OCI-LY7 (cell line): ENCODE data around the gene TMEM89. TPM values are rescaled to one million over a fixed set of nuclear protein-coding genes. Genes with fewer than 3 reads are reported as not detected.

ENCODE experiments used
- BruUV-seq: library from RNA; stranded (reverse); fragments of 400-500 nt; replicated peaks from 2 replicates; lab custom pipeline; 2021; lab: Mats Ljungman, UMichigan
- CTCF ChIA-PET: fragments of 300-600 bp; sonication (Branson Sonifier 250); formaldehyde crosslinking; loops from one replicate; lab custom pipeline; 2022; ENCODE audit warnings: antibody characterized with exemption; ENCODE audit not compliant: unreplicated experiment; lab: Charles Lee
- POLR2A ChIA-PET: fragments of 300-600 bp; sonication (Branson Sonifier 250); formaldehyde crosslinking; loops from one replicate; lab custom pipeline; 2022; ENCODE audit warnings: antibody characterized with exemption; lab: Charles Lee
- DNase-seq: peaks from one replicate; pipeline ENCODE4 v3.0.0-alpha.2; 2015; ENCODE audit warnings: low spot score
- H2AFZ ChIP-seq: fragments of 200-600 bp; sonication (generic), shearing (Covaris generic); 2 replicates; pipeline ENCODE4 v1.6.1; 2014; ENCODE audit warnings: mild to moderate bottlenecking, antibody characterized with exemption, low read length, moderate library complexity
- H3K27ac ChIP-seq: fragments of 200-600 bp; sonication (generic); 2 replicates; pipeline ENCODE4 v1.5.1; 2014; ENCODE audit warnings: mixed run types, low read depth, mild to moderate bottlenecking, moderate library complexity, low read length, inconsistent platforms; ENCODE audit not compliant: poor library complexity, severe bottlenecking
- H3K36me3 ChIP-seq: fragments of 200-600 bp; sonication (generic); 2 replicates; pipeline ENCODE4 v1.6.1; 2014; ENCODE audit warnings: mild to moderate bottlenecking, antibody characterized with exemption, low read length, moderate library complexity, mixed read lengths; ENCODE audit not compliant: insufficient read depth
- H3K4me1 ChIP-seq: fragments of 200-600 bp; sonication (generic); 2 replicates; pipeline ENCODE4 v1.5.1; 2014; ENCODE audit warnings: mild to moderate bottlenecking, low read length; ENCODE audit not compliant: insufficient read depth, poor library complexity, severe bottlenecking
- H3K4me2 ChIP-seq: fragments of 200-600 bp; sonication (generic); 2 replicates; pipeline ENCODE4 v1.6.1; 2014; ENCODE audit warnings: mild to moderate bottlenecking, low read length
- H3K4me3 ChIP-seq: fragments of 200-600 bp; sonication (generic); 2 replicates; pipeline ENCODE4 v1.5.1; 2014; ENCODE audit warnings: mild to moderate bottlenecking, low read depth, low read length; ENCODE audit not compliant: poor library complexity, severe bottlenecking
- H3K79me2 ChIP-seq: fragments of 200-600 bp; sonication (generic); 2 replicates; pipeline ENCODE4 v1.6.1; 2016; ENCODE audit warnings: low read depth, mild to moderate bottlenecking, low read length, moderate library complexity, mixed read lengths; ENCODE audit not compliant: insufficient read depth
- H3K9me2 ChIP-seq: fragments of 200-600 bp; sonication (generic); 2 replicates; pipeline ENCODE4 v1.6.1; 2016; ENCODE audit warnings: mild to moderate bottlenecking, low read length, mixed read lengths; ENCODE audit not compliant: insufficient read depth
- H3K9me3 ChIP-seq: fragments of 200-600 bp; sonication (generic); 2 replicates; pipeline ENCODE4 v1.6.1; 2014; ENCODE audit warnings: mild to moderate bottlenecking, mixed run types, low read length, mixed read lengths
- H4K20me1 ChIP-seq: fragments of 200-600 bp; sonication (generic); 2 replicates; pipeline ENCODE4 v1.6.1; 2014; ENCODE audit warnings: mild to moderate bottlenecking, antibody characterized with exemption, low read length, moderate library complexity, mixed read lengths; ENCODE audit not compliant: insufficient read depth
- CTCF ChIP-seq: fragments of 200-600 bp; sonication (generic); conservative IDR thresholded peaks from 2 replicates; pipeline ENCODE4 v1.5.1; 2014; ENCODE audit warnings: mild to moderate bottlenecking, antibody characterized with exemption, low read length, moderate library complexity, mixed read lengths
- EZH2phosphoT487 ChIP-seq: fragments of 200-600 bp; sonication (generic); IDR thresholded peaks from 2 replicates; pipeline ENCODE4 v1.6.1; 2018; ENCODE audit warnings: low read depth, borderline replicate concordance, mild to moderate bottlenecking, mixed run types, antibody characterized with exemption, low read length, moderate library complexity, mixed read lengths
- intact Hi-C: fragments of 100-400 bp; cut with micrococcal nuclease; formaldehyde crosslinking; loops from one replicate; pipeline ENCODE4 v1.10.0; 2022; ENCODE audit not compliant: unreplicated experiment
- microRNA-seq: library from miRNA; unstranded; fragments of <30 nt; microRNA quantifications from one replicate; pipeline ENCODE4 v1.2.0, GENCODE V29; 2022; ENCODE audit warnings: borderline replicate concordance
- total RNA-seq, 2 experiments: library from RNA; depleted of rRNA in 1 of 2; stranded (reverse); fragments of >200 nt in 1 of 2; shearing (Covaris generic) in 1 of 2; gene quantifications; 2 replicates each; pipeline ENCODE4 v1.2.3, GENCODE V29; 2014 to 2022

The TMEM89 gene
- total RNA-seq, 2 experiments from 2014 or later, result 1.6 TPM; not detected in 1

- Histone ChIP-seq H3K9me3 (no peaks in the 10 kb centered on the region), H3K9me2 (no peaks in the 10 kb centered on the region), H3K4me2 (no peak overlapping the region), H3K4me3 (no peak overlapping the region), H3K79me2 (no peaks in the 10 kb centered on the region), H3K4me1 (no peaks in the 10 kb centered on the region), H4K20me1 (no peaks in the 10 kb centered on the region), H3K27ac (no peak overlapping the region), H2AFZ (no peak overlapping the region), H3K36me3 (no peaks in the 10 kb centered on the region)
- BruUV-seq, result no TSS peak
- no peak for DNase-seq
- ChIA-PET POLR2A (no interaction called here), CTCF (no interaction called here)
- TF ChIP-seq EZH2phosphoT487, result no peak
- TF ChIP-seq CTCF, result no peak
- intact Hi-C loops, result no loop called here
These were observed 49.6 kb downstream of the TMEM89 start for GRCh38 chr3:48571938-48572337.

Small RNA genes lying within 50 kb of the gene (microRNA-seq; reads per million reads assigned to microRNA genes)
- not detected for gene MIR4793
- not detected for gene MIR711

Other genes with a start within 250 kb of the TMEM89 start
- gene FBXW12, start 249.6 kb downstream of the TMEM89 start, total RNA-seq (2014; rRNA removed; shearing (Covaris generic)), result 0.28 and 0.50 TPM in 2 replicates
- 0.37 and 0.44 TPM in 2 replicates for gene FBXW12, start 249.6 kb downstream of the TMEM89 start, total RNA-seq (2022)
- 4.4 and 14.9 TPM in 2 replicates for gene PLXNB1, start 191.7 kb downstream of the TMEM89 start, total RNA-seq (2014; rRNA removed; shearing (Covaris generic))
- 6.4 and 7.7 TPM in 2 replicates for gene PLXNB1, start 191.7 kb downstream of the TMEM89 start, total RNA-seq (2022)
- gene CCDC51, start 181.7 kb downstream of the TMEM89 start, total RNA-seq (2014; rRNA removed; shearing (Covaris generic)), result 22.0 and 23.0 TPM in 2 replicates
- 21.2 and 24.9 TPM in 2 replicates for gene CCDC51, start 181.7 kb downstream of the TMEM89 start, total RNA-seq (2022)
- gene TMA7, start 181.5 kb downstream of the TMEM89 start, total RNA-seq (2014; rRNA removed; shearing (Covaris generic)), result 313 and 486 TPM in 2 replicates
- gene TMA7, start 181.5 kb downstream of the TMEM89 start, total RNA-seq (2022), result 226 and 250 TPM in 2 replicates
- 16.3 and 16.8 TPM in 2 replicates for gene ATRIP, start 175.0 kb downstream of the TMEM89 start, total RNA-seq (2014; rRNA removed; shearing (Covaris generic))
- gene ATRIP, start 175.0 kb downstream of the TMEM89 start, total RNA-seq (2022), result 20.3 and 24.5 TPM in 2 replicates
- 80.5 and 102 TPM in 2 replicates for gene SHISA5, start 117.6 kb downstream of the TMEM89 start, total RNA-seq (2014; rRNA removed; shearing (Covaris generic))
- 97.1 and 97.3 TPM in 2 replicates for gene SHISA5, start 117.6 kb downstream of the TMEM89 start, total RNA-seq (2022)
- gene PFKFB4, start 65.0 kb downstream of the TMEM89 start, total RNA-seq (2014; rRNA removed; shearing (Covaris generic)), result 3.8 and 5.0 TPM in 2 replicates
- gene PFKFB4, start 65.0 kb downstream of the TMEM89 start, total RNA-seq (2022), result 10.8 and 29.0 TPM in 2 replicates
- 0.16 TPM in 1 of 2 replicates, not detected in the other for gene UCN2, start 58.0 kb downstream of the TMEM89 start, total RNA-seq (2014; rRNA removed; shearing (Covaris generic))
- gene UCN2, start 58.0 kb downstream of the TMEM89 start, total RNA-seq (2022), result not detected in 2 replicates
- 4.1 and 7.9 TPM in 2 replicates for gene COL7A1, start 26.4 kb downstream of the TMEM89 start, total RNA-seq (2014; rRNA removed; shearing (Covaris generic))
- gene COL7A1, start 26.4 kb downstream of the TMEM89 start, total RNA-seq (2022), result 7.0 and 10.8 TPM in 2 replicates
- 125 and 168 TPM in 2 replicates for gene UQCRC1, start 12.1 kb downstream of the TMEM89 start, total RNA-seq (2014; rRNA removed; shearing (Covaris generic))
- 159 and 194 TPM in 2 replicates for gene UQCRC1, start 12.1 kb downstream of the TMEM89 start, total RNA-seq (2022)
- 28.4 and 42.1 TPM in 2 replicates for gene SLC26A6, start 13.7 kb upstream of the TMEM89 start, total RNA-seq (2014; rRNA removed; shearing (Covaris generic))
- gene SLC26A6, start 13.7 kb upstream of the TMEM89 start, total RNA-seq (2022), result 37.2 and 47.3 TPM in 2 replicates
- gene CELSR3, start 41.1 kb upstream of the TMEM89 start, total RNA-seq (2014; rRNA removed; shearing (Covaris generic)), result 2.3 and 3.0 TPM in 2 replicates
- gene CELSR3, start 41.1 kb upstream of the TMEM89 start, total RNA-seq (2022), result 8.4 and 9.1 TPM in 2 replicates
- gene NCKIPSD, start 64.1 kb upstream of the TMEM89 start, total RNA-seq (2014; rRNA removed; shearing (Covaris generic)), result 34.8 and 42.1 TPM in 2 replicates
- gene NCKIPSD, start 64.1 kb upstream of the TMEM89 start, total RNA-seq (2022), result 33.9 and 39.9 TPM in 2 replicates
- 63.4 and 77.0 TPM in 2 replicates for gene IP6K2, start 95.5 kb upstream of the TMEM89 start, total RNA-seq (2014; rRNA removed; shearing (Covaris generic))
- gene IP6K2, start 95.5 kb upstream of the TMEM89 start, total RNA-seq (2022), result 92.7 and 96.9 TPM in 2 replicates
- gene PRKAR2A, start 226.1 kb upstream of the TMEM89 start, total RNA-seq (2014; rRNA removed; shearing (Covaris generic)), result 13.8 and 16.0 TPM in 2 replicates
- gene PRKAR2A, start 226.1 kb upstream of the TMEM89 start, total RNA-seq (2022), result 19.6 and 22.4 TPM in 2 replicates